GM10248 (cell line): ENCODE measurements around the gene FPGS.

Experiments
- CTCF ChIA-PET: fragments of 300-600 bp; sonication (Branson Sonifier 250); formaldehyde crosslinking; extraction: SDS; loops from one replicate; lab custom pipeline; 2021; ENCODE audit warnings: antibody characterized with exemption; lab: Yijun Ruan, JAX
- POLR2A ChIA-PET: fragments of 350-650 bp; sonication (Branson Sonifier 250); formaldehyde crosslinking; extraction: SDS; loops from one replicate; lab custom pipeline; 2020; ENCODE audit warnings: antibody characterized with exemption; lab: Yijun Ruan, JAX
- DNase-seq: peaks from one replicate; pipeline ENCODE4 v3.0.0; 2012; ENCODE audit errors: extremely low spot score
- TF ChIP-seq, protein P1 (sequence below): IDR thresholded peaks from 2 replicates; pipeline ENCODE4 v1.5.1; 2012; ENCODE audit warnings: mild to moderate bottlenecking, low read depth; ENCODE audit errors: extremely low read depth, missing control alignments, control extremely low read depth

FPGS gene

DNA sequence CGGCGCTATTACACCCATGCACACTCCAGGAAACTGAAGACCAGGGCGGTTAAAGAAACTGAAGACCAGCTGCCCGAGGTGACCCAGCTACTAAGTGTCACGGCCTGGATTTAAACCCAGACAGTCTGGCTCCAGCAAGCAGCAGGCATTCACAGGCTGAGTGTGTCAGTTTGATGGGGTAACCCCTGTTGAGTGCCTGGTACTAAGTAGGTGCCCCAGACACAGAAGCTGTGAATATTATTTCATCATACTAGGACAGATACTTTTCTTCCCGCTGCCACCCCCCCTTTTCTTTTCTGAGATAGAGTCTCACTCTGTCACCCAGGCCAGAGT is 44.5 kb downstream of the FPGS start:
- POLR2A ChIA-PET: no interaction called here

DNA sequence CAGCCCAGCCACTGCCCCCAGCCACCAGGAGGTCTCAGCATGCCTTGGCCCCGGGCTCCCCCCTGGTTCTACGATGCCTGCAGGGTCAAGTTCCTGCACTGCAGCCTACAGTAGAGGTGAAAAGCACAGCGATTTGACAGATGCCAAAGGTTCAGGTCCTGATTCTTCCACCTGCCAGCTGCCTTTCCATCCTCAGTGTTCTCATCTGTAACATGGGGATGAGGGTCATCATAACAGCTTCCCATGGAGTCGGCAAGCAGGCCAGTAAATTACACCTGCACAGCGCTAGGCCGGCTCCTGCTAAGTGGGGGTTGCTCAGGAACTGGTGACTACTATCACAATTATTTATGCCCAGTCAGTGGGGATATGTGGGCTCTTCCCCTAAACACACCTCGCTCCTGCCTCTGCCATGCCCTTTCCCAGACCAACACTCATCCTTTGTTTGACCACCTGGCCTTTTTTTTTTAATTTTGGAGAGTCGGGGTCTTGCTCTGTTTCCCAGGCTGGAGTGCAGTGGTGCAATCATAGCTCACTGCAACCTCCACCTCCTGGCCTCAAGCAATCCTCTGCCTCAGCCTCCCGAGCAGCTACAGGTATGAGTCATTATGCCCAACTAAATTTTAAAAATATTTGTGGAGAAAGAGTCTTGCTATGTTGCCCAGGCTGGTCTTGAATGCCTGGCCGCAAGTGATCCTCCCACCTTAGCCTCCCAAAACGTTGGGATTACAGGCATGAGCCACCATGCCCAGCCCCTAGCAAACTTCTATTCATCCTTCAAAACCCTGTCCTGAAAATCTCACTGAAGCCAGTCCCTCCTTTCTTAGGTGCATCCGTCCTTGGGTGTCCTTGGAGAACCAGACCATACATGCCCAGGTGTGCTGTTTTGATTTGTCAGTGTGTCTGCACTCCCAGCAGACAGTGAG is 45.4 kb downstream of the FPGS start:
- CTCF ChIA-PET: interaction anchor here (1.0 to 1.2 kb wide), 2 partner anchors 12 to 22 kb away, joined by 3 to 4 read pairs; no protein-coding TSS in a partner anchor
- no peak for DNase-seq
- TF ChIP-seq, protein P1, sequence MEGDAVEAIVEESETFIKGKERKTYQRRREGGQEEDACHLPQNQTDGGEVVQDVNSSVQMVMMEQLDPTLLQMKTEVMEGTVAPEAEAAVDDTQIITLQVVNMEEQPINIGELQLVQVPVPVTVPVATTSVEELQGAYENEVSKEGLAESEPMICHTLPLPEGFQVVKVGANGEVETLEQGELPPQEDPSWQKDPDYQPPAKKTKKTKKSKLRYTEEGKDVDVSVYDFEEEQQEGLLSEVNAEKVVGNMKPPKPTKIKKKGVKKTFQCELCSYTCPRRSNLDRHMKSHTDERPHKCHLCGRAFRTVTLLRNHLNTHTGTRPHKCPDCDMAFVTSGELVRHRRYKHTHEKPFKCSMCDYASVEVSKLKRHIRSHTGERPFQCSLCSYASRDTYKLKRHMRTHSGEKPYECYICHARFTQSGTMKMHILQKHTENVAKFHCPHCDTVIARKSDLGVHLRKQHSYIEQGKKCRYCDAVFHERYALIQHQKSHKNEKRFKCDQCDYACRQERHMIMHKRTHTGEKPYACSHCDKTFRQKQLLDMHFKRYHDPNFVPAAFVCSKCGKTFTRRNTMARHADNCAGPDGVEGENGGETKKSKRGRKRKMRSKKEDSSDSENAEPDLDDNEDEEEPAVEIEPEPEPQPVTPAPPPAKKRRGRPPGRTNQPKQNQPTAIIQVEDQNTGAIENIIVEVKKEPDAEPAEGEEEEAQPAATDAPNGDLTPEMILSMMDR: no peak
- POLR2A ChIA-PET: no interaction called here

More for the DNA sequence above, 44.5 kb downstream of the FPGS start:
- DNase-seq: no peak
- CTCF ChIA-PET: interaction anchor here (1.1 to 1.2 kb wide), 2 partner anchors 8 to 23 kb away, joined by 3 to 4 read pairs; partner anchors contain the start of gene ENG
- TF ChIP-seq, protein P1: no peak

DNA sequence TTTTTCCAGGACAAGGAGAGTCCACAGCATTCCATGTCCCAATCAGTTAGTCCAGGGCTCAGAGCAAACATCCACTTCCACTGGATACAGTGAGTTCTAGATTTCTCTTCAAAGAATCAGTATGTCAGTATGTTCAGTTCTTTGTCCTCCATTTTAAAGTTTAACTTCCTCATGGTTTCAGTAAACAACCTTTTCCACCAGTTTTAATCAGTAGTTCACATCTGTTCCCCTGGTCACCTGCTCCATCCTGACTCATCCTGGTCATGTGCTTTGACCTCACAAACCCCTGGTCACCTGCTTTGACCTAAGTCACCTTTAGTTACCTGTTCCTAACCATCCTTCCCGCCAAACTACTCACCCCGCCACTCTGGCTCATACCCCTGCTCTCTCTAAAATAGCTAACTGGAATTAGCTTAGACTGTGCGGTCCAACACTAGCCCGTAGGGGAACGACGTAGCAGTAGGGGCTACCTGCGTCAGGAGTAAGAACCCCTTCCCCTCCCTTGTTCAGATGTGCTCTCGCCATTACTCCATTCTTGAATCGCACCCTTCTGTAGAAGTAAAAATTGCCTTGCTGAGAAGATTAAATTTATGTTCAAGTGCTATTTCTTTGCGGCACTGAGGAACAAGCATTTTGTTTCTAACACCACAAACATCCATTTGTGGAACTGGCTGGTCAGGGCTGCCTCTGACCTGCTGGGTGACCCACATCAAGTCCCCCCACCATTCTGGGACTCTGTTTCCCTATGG is 46.2 kb downstream of the FPGS start:
- no peak for DNase-seq
- POLR2A ChIA-PET: no interaction called here
- CTCF ChIA-PET: interaction anchor here (1.3 kb wide), 1 partner anchor 21 kb away, joined by 5 read pairs; no protein-coding TSS in a partner anchor
- TF ChIP-seq, protein P1: no peak

DNA sequence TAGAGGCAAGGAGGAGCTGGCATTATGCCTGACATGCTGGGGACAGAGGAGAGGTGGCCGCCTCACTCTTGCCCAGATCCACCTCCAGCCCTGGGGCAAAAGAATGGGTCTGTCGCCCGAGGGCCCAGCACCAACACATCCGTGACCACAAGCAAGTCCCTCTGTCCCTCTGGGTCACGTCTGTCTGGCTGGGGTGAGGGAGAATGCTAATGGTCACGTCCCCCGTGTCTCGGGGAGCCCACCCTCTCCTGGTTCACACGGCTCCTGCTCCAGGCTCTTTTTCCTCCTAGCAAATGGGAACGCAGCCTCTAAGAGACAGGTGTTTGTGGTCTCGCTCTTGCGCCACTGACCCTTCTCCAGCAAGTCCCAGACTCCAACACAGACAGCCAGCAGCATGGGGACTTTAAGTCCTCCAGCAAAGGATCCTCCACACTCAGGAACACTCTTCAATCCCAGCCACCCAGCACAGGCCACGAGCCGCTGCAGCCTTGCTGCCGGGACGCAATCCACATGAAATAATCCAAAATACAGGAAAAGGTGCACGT is 47.7 kb downstream of the FPGS start:
- CTCF ChIA-PET: interaction anchor here (0.9 to 1.3 kb wide), 2 partner anchors 13 to 19 kb away, joined by 3 to 5 read pairs; no protein-coding TSS in a partner anchor
- TF ChIP-seq, protein P1: no peak
- POLR2A ChIA-PET: interaction anchor here (0.6 kb wide), 1 partner anchor 41 kb away, joined by 7 read pairs; no protein-coding TSS in a partner anchor
- DNase-seq: no peak

DNA sequence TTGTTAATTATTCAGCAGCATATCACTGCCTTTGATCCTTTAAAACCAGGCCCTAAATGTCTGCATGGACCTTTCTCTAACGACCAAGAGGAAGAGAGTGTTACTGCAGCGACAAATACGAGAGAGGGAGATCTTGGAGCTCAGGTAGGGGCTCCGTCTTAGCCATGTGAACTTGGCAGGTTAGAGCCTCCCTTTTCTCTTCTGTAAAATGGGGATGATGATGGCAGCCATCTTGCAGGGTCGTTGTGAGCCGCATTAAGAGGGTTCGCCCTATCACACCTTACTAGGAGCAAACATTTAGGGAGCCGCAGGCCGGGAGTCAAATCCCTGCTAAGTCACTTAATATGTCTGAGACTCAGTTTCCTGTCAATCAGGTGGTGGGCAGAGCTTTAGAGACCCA is 50.1 kb downstream of the FPGS start:
- TF ChIP-seq, protein P1: no peak
- no peak for DNase-seq
- POLR2A ChIA-PET: interaction anchor here (1.2 kb wide), 1 partner anchor 49 kb away, joined by 3 read pairs; no protein-coding TSS in a partner anchor
- CTCF ChIA-PET: interaction anchor here (0.8 to 3.1 kb wide), 10 partner anchors 8 to 118 kb away, joined by 3 to 18 read pairs (median 4); partner anchors contain the start of genes CDK9 and TOR2A
